Mesenteric fat pad (tissue), 1 donor: ENCODE results near the gene ELL2. TPM values are rescaled to one million over a fixed set of nuclear protein-coding genes. Genes with fewer than 3 reads are reported as not detected.
"Not testable (repeated sequence)": the region's sequence is repeated elsewhere in the genome, so short reads cannot be mapped to it uniquely, and the experiment has no call there.

Source experiments
- DNase-seq: peaks from one replicate; pipeline ENCODE4 v3.0.0-alpha.2; 2020; ENCODE audit warnings: low spot score
- total RNA-seq: library from RNA; stranded (reverse); fragmentation: NEBNext Ultra II Directional; extraction: Animal tissue kit (Norgen Biotek cat#: 25700); gene quantifications from one replicate; pipeline ENCODE4 v1.2.1, GENCODE V29; 2021
- donor health status: DM: yes; HTN: yes; CAD: no.

Gene ELL2
- total RNA-seq, 1 donor from 2014 or later = 229 TPM

DNA sequence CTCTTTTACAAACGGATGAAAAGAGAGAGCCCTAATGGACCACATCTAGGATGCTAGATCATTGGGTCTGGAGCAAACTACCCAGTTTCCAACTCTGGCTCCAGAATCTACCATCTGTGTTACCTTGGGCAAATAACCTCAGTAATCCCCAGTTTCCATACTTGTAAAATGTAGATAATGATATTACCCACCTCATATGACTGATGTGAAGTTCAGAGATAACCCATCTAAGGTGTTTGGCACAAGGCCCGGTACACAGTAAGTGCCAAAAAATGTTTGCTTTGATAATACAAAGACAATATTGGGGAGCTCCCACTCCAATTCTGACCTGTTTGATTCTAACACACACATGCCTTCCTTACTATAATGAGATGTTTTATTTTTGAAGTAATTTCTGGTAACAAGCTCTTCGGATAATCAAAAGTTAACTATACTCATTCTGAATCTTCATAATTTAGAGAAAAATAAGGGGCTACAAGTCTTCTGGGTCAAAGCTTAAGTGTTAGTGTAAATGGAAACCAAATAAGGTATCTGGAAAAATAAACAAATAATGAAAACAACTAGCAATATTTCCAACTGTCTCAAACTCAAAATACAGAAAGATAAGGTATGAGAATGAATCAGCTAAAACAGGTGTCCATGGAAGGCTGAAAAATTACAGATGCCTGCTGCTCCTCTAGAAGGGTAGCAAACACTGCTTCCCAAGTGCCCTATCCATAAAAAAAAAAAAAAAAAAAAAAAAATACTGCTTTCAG, 30.4 kb downstream of the ELL2 start:
- DNase-seq = no peak

- DNase-seq = no peak
Measured at GRCh38 chr5:95930141-95930930, 31.3 kb downstream of the ELL2 start.

DNA sequence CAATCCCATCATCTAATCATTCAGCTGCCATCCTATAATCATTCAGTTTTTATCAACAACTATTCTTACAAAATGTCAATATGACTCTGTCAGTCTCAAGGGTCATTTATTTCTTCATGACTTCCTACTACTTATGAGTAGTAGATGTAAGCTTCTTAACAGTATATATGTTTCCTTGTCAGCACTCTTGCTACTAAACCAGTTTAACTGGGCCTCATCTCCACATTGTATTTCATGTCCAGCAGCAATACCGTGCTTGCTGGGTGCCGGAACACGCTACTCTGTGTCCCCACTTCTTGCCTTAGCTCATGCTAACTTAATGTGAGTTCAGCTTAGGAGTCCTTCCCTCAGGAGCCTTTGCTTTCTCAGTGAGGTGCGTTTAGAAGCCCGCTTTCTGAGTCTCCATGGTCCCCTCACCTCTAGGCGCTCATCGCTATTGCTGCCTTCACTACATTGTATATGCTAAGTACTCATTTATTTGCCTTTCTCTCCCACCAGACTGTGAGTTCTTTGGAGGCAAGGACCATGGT, 32.9 kb downstream of the ELL2 start:
- no peak for DNase-seq

DNA sequence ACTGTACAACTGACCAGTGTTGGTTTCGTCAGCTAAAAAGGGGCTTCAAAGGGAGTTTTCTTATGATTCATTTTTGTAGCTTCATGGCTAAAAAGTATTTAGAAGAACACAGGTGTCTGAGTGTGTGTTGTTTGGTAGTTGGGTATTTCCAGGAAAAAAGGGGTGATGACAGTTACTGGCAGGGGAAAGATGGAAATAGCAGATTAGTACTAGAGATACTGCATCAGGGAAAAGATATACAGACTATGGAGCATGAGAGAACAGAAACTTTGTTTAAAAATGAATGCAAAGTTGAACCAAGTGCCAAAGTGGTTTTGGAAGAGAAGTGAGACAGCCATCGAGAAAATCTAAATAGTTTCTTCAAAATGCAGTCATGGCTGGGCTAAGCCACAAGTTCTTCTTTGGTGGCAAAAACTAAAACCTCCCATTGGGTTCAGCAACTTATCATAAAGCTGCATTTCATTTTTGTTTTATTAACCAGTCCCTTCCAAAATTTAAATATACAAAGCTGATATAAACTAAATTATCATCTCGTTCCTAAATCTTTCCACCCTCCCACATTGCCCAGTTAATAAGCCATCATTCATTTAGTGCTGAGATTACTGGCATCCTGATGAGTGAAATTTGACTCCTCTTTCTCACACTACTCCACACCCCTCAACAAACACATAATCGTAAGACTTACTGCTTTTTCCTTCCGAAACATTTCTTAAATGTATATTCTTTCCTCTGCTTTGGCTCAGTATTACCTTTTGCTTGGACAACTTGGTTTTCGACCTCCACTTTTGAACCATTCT, 33.5 kb downstream of the ELL2 start:
- DNase-seq = no peak

GRCh38 chr5:95927300-95927699, 34.4 kb downstream of the ELL2 start:
- DNase-seq = not testable (repeated sequence)

DNA sequence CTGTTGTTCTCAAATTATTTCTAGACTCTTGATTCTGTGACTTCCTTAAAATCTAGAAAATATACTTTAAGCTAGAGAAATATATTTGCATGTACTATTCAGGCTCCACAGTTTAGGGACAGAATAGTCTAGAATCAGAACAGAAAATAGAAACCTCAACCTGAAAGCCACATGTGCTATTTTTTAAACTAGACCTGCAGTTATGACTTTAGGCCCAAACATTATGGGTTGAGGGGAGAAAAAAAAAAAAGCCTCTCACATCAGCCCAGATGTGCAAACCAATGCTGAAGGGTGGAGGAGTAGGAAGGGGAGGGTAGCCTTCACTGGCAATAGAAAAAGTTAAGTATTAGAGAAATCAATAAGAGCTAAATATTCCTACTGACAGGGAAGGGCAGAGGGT, 35.7 kb downstream of the ELL2 start:
- no peak for DNase-seq

DNA sequence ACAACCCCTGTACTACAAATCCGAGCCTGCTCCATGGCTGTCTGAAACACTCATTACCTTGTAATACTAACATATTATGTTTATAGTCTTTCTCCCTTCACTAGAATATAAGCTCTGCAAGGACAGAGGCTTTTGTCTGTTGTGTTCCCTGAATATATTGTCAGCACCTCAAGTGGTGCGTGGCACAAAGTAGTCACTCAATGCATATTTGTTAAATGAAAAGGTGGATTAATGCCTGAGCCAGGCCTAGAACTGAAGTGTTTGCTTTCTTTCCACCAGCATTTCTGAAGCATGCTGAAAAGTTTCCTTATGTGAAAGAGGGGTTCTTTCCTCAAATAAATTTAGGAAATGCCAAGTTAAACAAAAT, 36.3 kb downstream of the ELL2 start:
- DNase-seq = no peak

DNA sequence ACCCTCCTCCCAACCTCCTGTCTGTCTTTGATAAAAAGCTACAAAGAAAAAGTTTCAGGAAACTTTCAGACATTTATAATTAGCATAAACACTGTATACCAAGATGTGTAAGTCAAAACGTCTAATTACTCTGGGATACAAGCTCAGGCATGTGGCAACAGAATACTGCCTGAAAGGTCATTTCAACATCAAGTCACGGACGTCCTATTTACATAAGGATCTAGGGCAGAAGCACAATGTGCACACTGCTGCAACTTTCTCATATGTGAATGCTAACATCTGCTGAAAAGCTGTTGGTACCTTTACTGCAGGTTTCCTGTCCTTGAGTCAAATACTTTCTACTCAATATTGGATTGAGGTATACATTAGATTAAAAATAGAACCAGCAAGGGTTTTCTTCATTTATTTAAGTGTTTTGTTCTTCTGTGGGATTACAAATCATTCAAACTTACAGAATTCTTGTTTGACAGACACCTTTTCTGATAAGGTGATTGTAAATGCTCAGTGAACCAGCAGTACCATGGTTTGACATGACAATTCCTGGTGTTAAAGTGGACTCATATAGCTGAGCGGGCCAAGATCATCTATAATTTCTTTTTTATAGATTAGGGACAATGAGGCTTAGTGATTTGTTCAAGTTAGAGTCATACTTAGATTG, 36.8 kb downstream of the ELL2 start:
- no peak for DNase-seq

GRCh38 chr5:95923918-95924544, 37.6 kb downstream of the ELL2 start:
- no peak for DNase-seq

DNA sequence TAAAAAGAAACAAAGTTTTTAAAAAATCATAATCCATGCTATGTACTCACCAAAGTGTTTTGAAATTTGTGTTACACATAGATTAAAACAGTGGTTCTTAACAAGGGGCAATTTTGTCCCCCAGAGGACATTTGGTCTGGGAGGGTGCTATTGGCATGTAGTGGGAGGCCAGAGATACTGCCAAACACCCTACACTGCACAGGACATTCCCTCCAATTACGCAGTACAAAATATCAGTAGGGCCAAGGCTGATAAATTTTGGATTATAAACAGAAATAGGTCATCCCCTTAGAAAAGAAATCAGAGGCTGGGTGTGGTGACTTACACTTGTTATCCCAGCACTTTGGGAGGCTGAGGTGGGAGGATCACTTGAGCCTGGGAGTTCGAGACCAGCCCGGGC, 38.9 kb downstream of the ELL2 start:
- no peak for DNase-seq

DNA sequence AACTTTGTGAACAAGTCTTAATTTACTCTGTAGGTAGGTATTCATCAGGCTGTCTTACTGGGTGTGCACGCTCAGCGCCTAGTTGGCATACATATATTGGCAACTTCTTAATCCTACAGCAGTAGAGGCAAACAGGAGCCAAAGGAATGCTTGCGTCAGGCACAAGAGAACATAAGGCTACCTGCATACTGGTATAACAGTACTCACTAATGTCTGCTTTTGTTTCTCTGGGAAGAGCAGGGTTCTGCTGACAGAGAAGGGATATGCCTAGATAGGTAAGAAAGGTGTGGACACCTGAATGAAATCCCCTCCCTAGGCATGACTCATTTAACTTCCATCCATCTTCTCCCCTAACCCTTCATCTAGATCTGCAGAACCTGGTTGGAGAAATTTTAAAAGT, 40.1 kb downstream of the ELL2 start:
- no peak for DNase-seq

DNA sequence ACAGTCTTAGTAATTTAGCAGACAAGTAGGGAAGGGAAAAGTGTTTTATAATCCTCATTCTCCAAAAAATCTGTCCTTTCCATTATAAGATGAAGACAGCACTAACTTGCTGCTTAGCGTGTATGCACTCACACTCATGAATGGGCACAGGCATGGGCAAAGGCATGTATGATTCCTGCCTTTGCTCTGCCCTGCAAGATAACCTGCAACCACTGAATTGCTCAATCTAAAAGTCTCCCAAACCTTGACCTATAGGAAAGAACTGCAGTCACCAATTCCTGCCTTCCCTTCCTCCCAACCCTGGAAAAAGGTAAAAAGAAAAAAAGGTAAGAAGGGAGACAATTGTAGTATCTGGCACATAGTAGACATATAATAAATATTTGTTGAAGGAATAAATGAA, 40.8 kb downstream of the ELL2 start:
- no peak for DNase-seq

GRCh38 chr5:95919658-95920057, 42.0 kb downstream of the ELL2 start:
- DNase-seq = no peak

- no peak for DNase-seq
Measured at GRCh38 chr5:95918421-95919006, 43.1 kb downstream of the ELL2 start.

DNA sequence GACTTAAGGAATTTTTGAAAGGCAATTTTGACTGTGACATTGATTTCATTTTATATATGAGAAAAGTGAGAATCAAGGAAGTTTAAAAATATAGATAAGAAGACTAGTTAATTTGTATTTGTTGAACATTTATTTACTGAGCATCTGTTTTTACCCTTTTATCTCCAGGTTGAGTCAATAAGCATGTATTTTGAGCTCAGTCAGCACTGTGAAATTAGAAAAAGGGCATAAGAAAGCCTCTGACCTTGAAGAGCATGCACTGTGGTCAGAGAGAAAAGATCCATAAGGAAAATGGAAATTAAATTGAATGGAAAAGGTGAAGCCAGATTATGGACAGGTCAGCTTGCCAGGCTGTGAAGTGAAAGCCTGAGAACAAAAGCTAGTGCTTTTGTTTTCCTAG, 44.4 kb downstream of the ELL2 start:
- no peak for DNase-seq

GRCh38 chr5:95916687-95917085, 45.0 kb downstream of the ELL2 start:
- no peak for DNase-seq

DNA sequence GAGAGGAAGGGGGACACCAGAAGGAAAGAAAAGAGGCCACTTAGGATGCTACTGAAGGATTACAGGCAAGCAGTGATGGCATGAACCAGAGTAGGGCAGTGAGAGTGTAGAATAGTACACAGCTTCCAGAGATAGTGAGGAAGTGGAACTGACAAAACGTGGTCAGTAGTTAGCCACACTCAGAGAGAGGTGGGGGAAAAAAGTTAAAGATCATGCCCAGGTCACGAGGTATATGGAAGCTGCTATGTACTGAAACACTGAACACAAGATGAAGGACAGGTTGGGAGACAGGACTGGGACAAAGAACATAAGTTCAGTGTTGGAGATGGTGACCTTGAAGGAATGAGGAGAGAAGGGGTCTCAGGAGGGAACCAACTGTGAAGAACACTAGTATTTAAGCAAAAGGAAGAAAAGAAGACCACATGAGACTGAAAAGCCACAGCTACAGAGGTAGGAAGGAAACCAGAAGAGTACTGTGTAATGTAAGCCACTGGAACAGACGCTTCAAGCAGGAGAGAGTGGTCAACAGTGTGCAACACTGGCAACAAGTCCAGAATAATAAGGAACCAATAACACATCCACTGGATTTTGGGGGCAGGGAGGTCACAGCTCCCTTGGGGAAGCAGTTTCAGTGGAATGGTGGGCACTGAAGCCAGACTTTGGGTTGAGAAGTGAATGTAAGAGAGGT, 45.5 kb downstream of the ELL2 start:
- DNase-seq = no peak

DNA sequence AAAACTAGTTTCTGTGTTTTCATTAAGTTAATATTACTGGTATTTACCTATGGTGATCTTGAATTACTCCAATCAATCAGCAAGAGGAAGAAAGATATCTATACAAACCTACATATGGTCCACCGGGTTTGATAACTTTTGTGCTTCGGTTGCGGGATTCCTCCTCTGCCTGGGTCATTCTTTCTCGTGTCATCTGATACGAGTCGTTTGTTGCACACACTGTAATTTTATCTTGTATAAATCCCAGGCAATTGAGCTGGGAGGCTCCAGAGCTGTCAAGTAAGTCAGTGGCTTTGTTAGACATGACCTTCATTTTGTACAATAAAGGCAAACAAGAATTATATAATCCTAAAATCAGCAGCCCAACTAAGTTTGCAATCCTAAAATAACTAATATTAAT, 48.0 kb downstream of the ELL2 start:
- no peak for DNase-seq

- no peak for DNase-seq
Measured at GRCh38 chr5:95912029-95912428, 49.6 kb downstream of the ELL2 start.

GRCh38 chr5:95910521-95910920, 51.1 kb downstream of the ELL2 start:
- DNase-seq = no peak
